Mucosa of descending colon (tissue), 3 donors: ENCODE results near the gene SND1. TPM values are rescaled to one million over a fixed set of nuclear protein-coding genes. Genes with fewer than 3 reads are reported as not detected.

Experiments used
- ATAC-seq: fragments of 200-7000 bp; cut with Tn5 transposase; one replicate; pipeline ENCODE4 v1.9.1; 2020; ENCODE audit warnings: mild to moderate bottlenecking, moderate library complexity
- DNase-seq, 3 donors: peaks; one replicate each; pipeline ENCODE4 v3.0.0-alpha.2; 2020
- H3K36me3 ChIP-seq: fragments of 200-600 bp; one replicate; pipeline ENCODE4 v1.8.0; 2021; ENCODE audit warnings: low read depth, mild to moderate bottlenecking
- H3K4me1 ChIP-seq: fragments of 200-600 bp; one replicate; pipeline ENCODE4 v1.8.0; 2021; ENCODE audit warnings: low read depth, mild to moderate bottlenecking
- H3K4me3 ChIP-seq: fragments of 200-600 bp; one replicate; pipeline ENCODE4 v1.8.0; 2021; ENCODE audit warnings: mild to moderate bottlenecking
- H3K9me3 ChIP-seq: fragments of 200-600 bp; one replicate; pipeline ENCODE4 v1.8.0; 2021; ENCODE audit warnings: mild to moderate bottlenecking
- intact Hi-C, 2 donors: fragments of 100-400 bp; cut with DNase I in 1 of 2; cut with micrococcal nuclease in 1 of 2; formaldehyde crosslinking; loops; one replicate each; pipeline versions ENCODE4 v1.11.0 to v1.11.1; 2022; cut with DNase I, micrococcal nuclease
- total RNA-seq, 3 donors: library from RNA; stranded (reverse); fragmentation: NEBNext Ultra II Directional in 2 of 3; extraction: Animal tissue kit (Norgen Biotek cat#: 25700) in 2 of 3; gene quantifications; one replicate each; pipeline versions ENCODE4 v1.2.1 to v1.2.4, GENCODE V29; 2021 to 2023
- TF ChIP-seq, protein P1 (sequence below): fragments of 200-600 bp; IDR thresholded peaks from one replicate; pipeline ENCODE4 v1.8.0; 2022; ENCODE audit warnings: antibody characterized with exemption, mild to moderate bottlenecking
- donor health status: DM: no; HTN: no; CAD: no; lungs with moderate emphysema.
- donor health status: DM: no; HTN: no; CAD: no.
- donor health status: DM: no; HTN: yes; CAD: no.

The SND1 gene
- total RNA-seq, 3 donors from 2014 or later, result 99.0 to 131 (median 106) TPM

DNA sequence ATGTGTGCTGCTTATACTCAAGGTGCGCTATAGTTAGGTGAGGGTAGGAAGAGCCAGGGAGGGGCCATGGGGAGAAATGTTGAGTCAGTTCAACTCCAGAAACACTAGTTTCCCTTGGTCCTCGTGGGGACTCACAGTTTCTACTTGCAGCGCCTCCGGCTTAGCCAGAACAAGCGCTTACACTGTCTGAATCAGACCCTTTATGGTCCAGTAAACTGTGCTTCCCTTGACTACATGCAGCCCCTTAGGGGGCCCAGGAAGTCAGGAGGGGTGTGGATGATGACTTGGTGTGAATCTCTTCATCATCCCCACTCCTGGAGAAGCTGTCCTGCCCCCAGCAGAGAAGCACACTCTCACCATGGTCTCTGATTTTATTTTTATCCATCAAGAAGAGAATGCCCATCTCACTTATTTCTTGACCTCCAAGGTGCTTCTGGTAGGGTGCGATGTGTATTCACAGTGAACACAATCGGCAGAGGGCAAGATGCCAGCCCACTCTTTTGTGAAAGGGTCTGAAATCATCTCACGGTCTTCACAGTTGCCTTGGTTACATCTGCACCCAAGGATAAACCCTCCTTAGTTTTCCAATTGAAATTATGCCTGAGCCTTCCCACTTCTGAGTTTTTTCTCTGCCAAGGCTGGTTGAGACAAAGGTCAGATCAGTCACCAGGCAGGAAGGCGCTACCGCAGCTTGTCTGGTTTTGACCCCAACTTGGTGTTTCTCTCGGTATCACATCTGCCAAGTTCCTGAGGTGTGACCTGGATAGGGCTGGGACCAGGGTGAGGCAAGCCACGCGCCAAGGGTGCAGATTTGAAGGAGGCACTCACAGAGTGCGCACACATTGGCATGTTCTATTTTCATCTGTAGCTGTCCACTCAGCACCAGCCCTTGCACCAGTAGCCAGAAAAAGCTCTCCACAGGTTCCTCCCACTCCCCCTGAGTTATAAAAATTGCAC, 441.9 kb downstream of the SND1 start:
- DNase-seq (peak in 1 of 3 donors; percentile 7), ATAC-seq (no peak)
- H3K9me3 ChIP-seq, result no peaks in the 10 kb centered on the region
- H3K4me3 ChIP-seq, result no peak overlapping the region
- H3K4me1 ChIP-seq, result no peaks in the 10 kb centered on the region
- H3K36me3 ChIP-seq, result peaks cover 4% of the 10 kb centered on the region
- TF ChIP-seq, protein P1, sequence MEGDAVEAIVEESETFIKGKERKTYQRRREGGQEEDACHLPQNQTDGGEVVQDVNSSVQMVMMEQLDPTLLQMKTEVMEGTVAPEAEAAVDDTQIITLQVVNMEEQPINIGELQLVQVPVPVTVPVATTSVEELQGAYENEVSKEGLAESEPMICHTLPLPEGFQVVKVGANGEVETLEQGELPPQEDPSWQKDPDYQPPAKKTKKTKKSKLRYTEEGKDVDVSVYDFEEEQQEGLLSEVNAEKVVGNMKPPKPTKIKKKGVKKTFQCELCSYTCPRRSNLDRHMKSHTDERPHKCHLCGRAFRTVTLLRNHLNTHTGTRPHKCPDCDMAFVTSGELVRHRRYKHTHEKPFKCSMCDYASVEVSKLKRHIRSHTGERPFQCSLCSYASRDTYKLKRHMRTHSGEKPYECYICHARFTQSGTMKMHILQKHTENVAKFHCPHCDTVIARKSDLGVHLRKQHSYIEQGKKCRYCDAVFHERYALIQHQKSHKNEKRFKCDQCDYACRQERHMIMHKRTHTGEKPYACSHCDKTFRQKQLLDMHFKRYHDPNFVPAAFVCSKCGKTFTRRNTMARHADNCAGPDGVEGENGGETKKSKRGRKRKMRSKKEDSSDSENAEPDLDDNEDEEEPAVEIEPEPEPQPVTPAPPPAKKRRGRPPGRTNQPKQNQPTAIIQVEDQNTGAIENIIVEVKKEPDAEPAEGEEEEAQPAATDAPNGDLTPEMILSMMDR, result no peak
- intact Hi-C loops, result no loop called here

DNA sequence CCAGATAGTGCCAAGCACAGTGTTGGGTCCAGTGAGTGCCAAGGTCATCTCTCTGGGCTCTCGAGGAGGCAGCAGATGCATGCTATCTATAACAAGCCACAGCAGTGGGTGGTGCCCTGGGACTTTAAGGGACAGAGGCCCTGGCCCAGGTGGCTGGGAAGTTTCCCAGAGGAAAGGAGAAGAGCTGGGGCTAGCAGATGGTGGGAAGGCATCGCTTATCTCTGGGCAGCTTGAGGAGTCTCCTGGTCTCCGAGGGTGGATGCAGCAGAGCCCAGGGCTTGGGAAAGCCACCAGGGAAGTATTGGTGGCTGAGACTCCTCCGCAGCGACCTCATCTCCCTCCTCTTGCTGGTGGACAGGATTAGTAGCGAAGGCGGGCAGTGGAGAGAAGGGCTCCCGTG, 442.7 kb downstream of the SND1 start:
- TF ChIP-seq, protein P1, result no peak
- Histone ChIP-seq H3K4me1 (no peaks in the 10 kb centered on the region), H3K36me3 (peaks cover 4% of the 10 kb centered on the region), H3K4me3 (no peak overlapping the region), H3K9me3 (no peaks in the 10 kb centered on the region)
- DNase-seq, result peak in 1 of 3 donors; percentile 11
- intact Hi-C loops, result no loop called here
- ATAC-seq, result no peak

DNA sequence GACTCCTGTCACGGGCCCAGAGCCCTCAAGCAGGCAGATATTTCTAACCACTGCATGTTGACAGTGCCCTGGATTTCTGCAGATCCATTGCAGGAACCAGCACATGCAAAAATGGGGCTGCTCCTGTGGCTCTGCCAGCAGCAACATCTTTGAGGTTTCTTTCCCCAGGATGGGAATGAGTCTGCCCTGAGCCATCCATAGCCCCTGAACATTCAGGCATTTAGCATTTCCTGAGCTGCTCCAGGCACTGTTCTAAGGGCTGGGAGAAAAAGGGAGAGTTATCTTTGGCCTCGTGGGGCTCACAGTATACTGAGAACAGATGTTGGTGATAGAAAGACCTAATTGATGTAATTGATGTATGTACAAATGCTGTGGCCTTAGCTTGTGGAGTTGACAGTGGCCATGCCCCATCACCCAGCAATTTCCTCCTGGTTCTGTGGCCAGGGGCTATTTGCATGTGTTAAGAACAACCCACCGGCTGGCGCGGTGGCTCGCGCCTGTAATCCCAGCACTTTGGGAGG, 445.3 kb downstream of the SND1 start:
- intact Hi-C loops, result no loop called here
- Histone ChIP-seq H3K36me3 (peaks cover 4% of the 10 kb centered on the region), H3K9me3 (no peaks in the 10 kb centered on the region), H3K4me1 (no peaks in the 10 kb centered on the region), H3K4me3 (no peak overlapping the region)
- peak in 1 of 3 donors; percentile 18 for DNase-seq
- ATAC-seq, result no peak
- TF ChIP-seq, protein P1, result no peak

DNA sequence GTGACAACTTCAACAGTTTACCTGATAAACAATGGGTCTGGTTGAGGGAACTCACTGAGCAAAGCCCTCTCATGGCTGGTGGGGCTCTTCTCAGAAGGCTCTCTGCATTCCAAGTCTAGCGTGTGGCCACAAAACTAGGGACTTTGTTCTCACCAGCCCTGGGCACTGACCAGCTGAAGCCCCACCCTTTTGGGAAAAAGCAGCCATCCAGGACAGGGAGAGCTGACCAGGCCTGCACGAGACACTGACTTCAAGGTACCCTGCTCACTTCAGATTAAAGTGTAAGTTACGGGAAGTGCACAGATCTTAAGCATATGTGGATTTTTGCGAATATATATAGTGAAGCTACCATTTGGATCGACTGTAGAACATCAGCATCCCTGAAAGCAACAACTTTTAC, 446.6 kb downstream of the SND1 start:
- DNase-seq (no peak), ATAC-seq (no peak)
- Histone ChIP-seq H3K4me3 (no peak overlapping the region), H3K9me3 (no peaks in the 10 kb centered on the region), H3K4me1 (no peaks in the 10 kb centered on the region), H3K36me3 (peaks cover 2% of the 10 kb centered on the region)
- intact Hi-C loops, result no loop called here
- TF ChIP-seq, protein P1, result no peak

DNA sequence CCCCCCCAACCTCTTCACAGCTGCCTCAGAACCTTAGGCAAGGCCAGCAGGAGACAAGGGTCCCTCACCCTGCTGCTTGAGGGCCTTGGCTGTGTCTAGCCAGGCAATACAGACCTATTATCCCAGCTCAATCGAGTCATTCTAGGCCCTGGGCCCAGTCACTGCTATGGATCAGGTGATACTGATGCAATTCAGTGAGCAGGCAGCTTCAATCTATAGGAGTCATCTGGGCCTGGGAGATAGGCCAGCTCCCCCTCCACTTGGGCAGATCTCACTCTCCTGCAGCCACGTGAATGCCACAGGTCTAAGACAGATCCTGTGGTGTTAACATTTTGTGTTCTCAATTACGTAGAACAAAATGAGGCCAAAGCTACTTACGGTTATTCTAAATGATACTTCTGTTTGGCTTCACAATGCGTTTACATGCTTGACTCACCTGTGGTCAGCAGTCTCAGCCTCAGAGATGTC, 447.2 kb downstream of the SND1 start:
- H3K36me3 ChIP-seq, result no peaks in the 10 kb centered on the region
- peak in 1 of 3 donors; percentile 3 for DNase-seq
- ATAC-seq, result no peak
- H3K4me3 ChIP-seq, result no peak overlapping the region
- TF ChIP-seq, protein P1, result no peak
- no peaks in the 10 kb centered on the region for H3K9me3 ChIP-seq
- H3K4me1 ChIP-seq, result peaks cover 5% of the 10 kb centered on the region
- intact Hi-C loops, result no loop called here
